K562 (cell line): ENCODE results near the gene TFAM. TPM values are rescaled to one million over a fixed set of nuclear protein-coding genes. Genes with fewer than 3 reads are reported as not detected.

Experiments
- ATAC-seq: fragments of 200-7000 bp; cut with Tn5 transposase; 3 replicates; pipeline ENCODE4 v1.9.1; 2020; ENCODE audit warnings: moderate library complexity
- BruUV-seq: library from RNA; stranded (reverse); fragments of 400-500 nt; replicated peaks from 2 replicates; lab custom pipeline; 2021; lab: Mats Ljungman, UMichigan
- CTCF ChIA-PET: fragments of 300-600 bp; formaldehyde crosslinking; extraction: SDS; loops from one replicate; lab custom pipeline; 2021; ENCODE audit warnings: low intra/inter-chr PET ratio; lab: Yijun Ruan, JAX
- POLR2A ChIA-PET: fragments of 300-600, 350-650 bp; sonication (Branson Sonifier 250); formaldehyde crosslinking; extraction: SDS; loops from one replicate; lab custom pipeline; 2021; ENCODE audit warnings: antibody characterized with exemption, inconsistent platforms; lab: Yijun Ruan, JAX
- DNase-seq, 4 experiments: peaks; one replicate each; pipeline versions ENCODE4 v3.0.0 to v3.0.0-alpha.2; 2011 to 2018; ENCODE audit warnings: low spot score in 3 of 4, mixed read lengths in 3 of 4; ENCODE audit errors: extremely low read depth in 1 of 4
- FAIRE-seq: peaks from 2 replicates; lab custom pipeline; 2011; peaks lifted over from hg19 to GRCh38; lab: Jason Lieb, UNC
- H2AFZ ChIP-seq: 2 replicates; pipeline ENCODE4 v1.6.0; 2011; ENCODE audit warnings: low read depth, low read length, control low read depth, inconsistent platforms
- H3K27ac ChIP-seq: fragments of 200-600 bp; 3 replicates; pipeline ENCODE4 v1.8.0; 2011; ENCODE audit warnings: low read depth, mild to moderate bottlenecking, control low read depth, inconsistent platforms, low read length, moderate library complexity, mixed read lengths; ENCODE audit errors: extremely low read depth
- H3K27me3 ChIP-seq, 2 experiments: fragments of 300-600 bp in 1 of 2; 2 replicates in 1 of 2; 3 replicates in 1 of 2; pipeline versions ENCODE4 v1.6.0 to v1.8.0; 2011; ENCODE audit warnings: inconsistent platforms in 2 of 2, low read length in 2 of 2, mild to moderate bottlenecking in 1 of 2, mixed read lengths in 1 of 2, moderate library complexity in 1 of 2; ENCODE audit not compliant: control insufficient read depth in 2 of 2, insufficient read depth in 2 of 2
- H3K36me3 ChIP-seq: fragments of 300-600 bp; 3 replicates; pipeline ENCODE4 v1.8.0; 2011; ENCODE audit warnings: mild to moderate bottlenecking, low read length, inconsistent platforms; ENCODE audit not compliant: control insufficient read depth, insufficient read depth
- H3K4me1 ChIP-seq, 2 experiments: fragments of 200-600 bp in 1 of 2; replicated peaks in 1 of 2; 2 replicates in 1 of 2; 3 replicates in 1 of 2; pipeline versions ENCODE4 v1.5.1 to v1.8.0; 2011; ENCODE audit warnings: inconsistent platforms in 2 of 2, low read length in 2 of 2, mild to moderate bottlenecking in 1 of 2, mixed read lengths in 1 of 2, moderate library complexity in 1 of 2; ENCODE audit not compliant: control insufficient read depth in 2 of 2, insufficient read depth in 2 of 2
- H3K4me2 ChIP-seq: 2 replicates; pipeline ENCODE4 v1.6.1; 2011; ENCODE audit warnings: low read length, control low read depth, inconsistent platforms, mixed read lengths; ENCODE audit not compliant: insufficient read depth
- H3K4me3 ChIP-seq: fragments of 200-600 bp; sonication (generic), shearing (Covaris generic); 2 replicates; pipeline ENCODE4 v1.5.1; 2016; ENCODE audit warnings: control low read depth, inconsistent platforms
- H3K79me2 ChIP-seq: fragments of 200-600 bp; 3 replicates; pipeline ENCODE4 v1.8.0; 2011; ENCODE audit warnings: low read length, inconsistent platforms; ENCODE audit not compliant: control insufficient read depth, insufficient read depth
- H3K9ac ChIP-seq, 2 experiments: 2 replicates each; pipeline versions ENCODE4 v1.6.0 to v1.6.1; 2011; ENCODE audit warnings: low read depth in 2 of 2, low read length in 2 of 2, control low read depth in 1 of 2, inconsistent platforms in 1 of 2, mild to moderate bottlenecking in 1 of 2, mixed read lengths in 1 of 2; ENCODE audit not compliant: insufficient read depth in 1 of 2
- H3K9me1 ChIP-seq: one replicate; pipeline ENCODE4 v1.6.0; 2011; ENCODE audit warnings: inconsistent platforms, mild to moderate bottlenecking, low read length, moderate library complexity; ENCODE audit not compliant: control insufficient read depth, insufficient read depth
- H3K9me3 ChIP-seq: replicated peaks from 2 replicates; pipeline ENCODE4 v1.5.1; 2011; ENCODE audit warnings: low read depth, low read length, inconsistent platforms; ENCODE audit not compliant: control insufficient read depth, insufficient read depth
- H4K20me1 ChIP-seq: replicated peaks from 2 replicates; pipeline ENCODE4 v1.6.1; 2011; ENCODE audit warnings: low read length, inconsistent platforms, mixed read lengths; ENCODE audit not compliant: control insufficient read depth, insufficient read depth
- ATF3 ChIP-seq, 2 experiments: fragments of 450-650 bp in 1 of 2; sonication (generic) in 1 of 2; formaldehyde crosslinking in 1 of 2; IDR thresholded peaks in 1 of 2; conservative IDR thresholded peaks in 1 of 2; 2 replicates each; pipeline versions ENCODE4 v1.6.1 to v1.8.1; 2016 to 2023; ENCODE audit warnings: mild to moderate bottlenecking in 2 of 2, moderate library complexity in 2 of 2, inconsistent platforms in 1 of 2, missing genetic modification reagents in 1 of 2
- CCAR2 ChIP-seq: fragments of 200-400 bp; formaldehyde crosslinking; IDR thresholded peaks from 2 replicates; pipeline ENCODE4 v1.6.1; 2017; ENCODE audit warnings: mild to moderate bottlenecking, low read depth, low read length
- CSDE1 ChIP-seq, 2 experiments: fragments of 450-650 bp; IDR thresholded peaks; 2 replicates each; pipeline ENCODE4 v1.6.1; 2016; ENCODE audit warnings: mild to moderate bottlenecking in 1 of 2
- HIVEP1 ChIP-seq: fragments of 250-450 bp; sonication (Bioruptor Pico); IDR thresholded peaks from 2 replicates; pipeline ENCODE4 v1.4.0; 2020; ENCODE audit warnings: mild to moderate bottlenecking
- MAFF ChIP-seq: IDR thresholded peaks from 2 replicates; pipeline ENCODE4 v1.6.1; 2012; ENCODE audit warnings: low read length, improper control_type of control experiment
- MAFG ChIP-seq: fragments of 450-650 bp; conservative IDR thresholded peaks from 2 replicates; pipeline ENCODE4 v1.6.1; 2016; ENCODE audit warnings: missing genetic modification characterization, missing compliant biosample characterization
- MED1 ChIP-seq: sonication (generic); formaldehyde crosslinking; IDR thresholded peaks from 2 replicates; pipeline ENCODE4 v1.8.1; 2023; ENCODE audit warnings: missing genetic modification reagents, borderline replicate concordance
- MXD1 ChIP-seq: fragments of 250-450 bp; sonication (Bioruptor Pico); IDR thresholded peaks from 2 replicates; pipeline ENCODE4 v1.8.0; 2021; ENCODE audit warnings: borderline replicate concordance, mild to moderate bottlenecking, moderate library complexity; ENCODE audit not compliant: poor library complexity, severe bottlenecking
- PTTG1 ChIP-seq: fragments of 450-650 bp; IDR thresholded peaks from 2 replicates; pipeline ENCODE4 v1.6.1; 2016; ENCODE audit warnings: low read depth, mild to moderate bottlenecking, missing genetic modification characterization, missing compliant biosample characterization
- RFX5 ChIP-seq: IDR thresholded peaks from 2 replicates; pipeline ENCODE4 v1.6.1; 2011; ENCODE audit warnings: low read depth, mild to moderate bottlenecking, improper control_type of control experiment, low read length
- RNF219 ChIP-seq: fragments of 250-450 bp; sonication (Bioruptor Pico); IDR thresholded peaks from 2 replicates; pipeline ENCODE4 v1.5.0; 2022; ENCODE audit warnings: mild to moderate bottlenecking
- SMARCA4 ChIP-seq: fragments of 450-650 bp; IDR thresholded peaks from 2 replicates; pipeline ENCODE4 v1.6.1; 2016
- SPI1 ChIP-seq: IDR thresholded peaks from 2 replicates; pipeline ENCODE4 v1.6.1; 2011; ENCODE audit warnings: low read depth, low read length, control low read depth, borderline replicate concordance
- TBP ChIP-seq: optimal IDR thresholded peaks from 2 replicates; pipeline ENCODE3; 2011; ENCODE audit warnings: low read depth, low read length, improper control_type of control experiment
- TEAD1 ChIP-seq, 2 experiments: fragments of 450-650 bp in 1 of 2; sonication (generic) in 1 of 2; formaldehyde crosslinking; IDR thresholded peaks; 2 replicates each; pipeline versions ENCODE4 v1.4.0 to v1.8.0; 2020 to 2022; ENCODE audit warnings: mild to moderate bottlenecking in 2 of 2, missing genetic modification reagents in 1 of 2
- YY1 ChIP-seq, 3 experiments: IDR thresholded peaks; 2 replicates each; pipeline ENCODE4 v1.6.1; 2011; ENCODE audit warnings: low read length in 2 of 3, mild to moderate bottlenecking in 2 of 3, moderate library complexity in 2 of 3, borderline replicate concordance in 1 of 3, control low read depth in 1 of 3, low read depth in 1 of 3; ENCODE audit not compliant: insufficient read depth in 3 of 3, insufficient replicate concordance in 2 of 3, control insufficient read depth in 1 of 3, insufficient read length in 1 of 3; ENCODE audit errors: extremely low read depth in 1 of 3
- ZFP36 ChIP-seq: fragments of 150-350 bp; IDR thresholded peaks from 2 replicates; pipeline ENCODE4 v1.6.1; 2018; ENCODE audit warnings: low read length, low read depth; ENCODE audit not compliant: partially characterized antibody
- ZNF586 ChIP-seq: fragments of 450-650 bp; formaldehyde crosslinking; conservative IDR thresholded peaks from 2 replicates; pipeline ENCODE4 v1.4.0; 2020; ENCODE audit warnings: mild to moderate bottlenecking, moderate library complexity
- WGBS: fragments of 100-300 bp; shearing (Covaris generic); methylation state at CpG from one replicate; pipeline ENCODE4 v1.1.6; 2016; ENCODE audit warnings: low coverage, mixed read lengths; ENCODE audit not compliant: insufficient coverage; ENCODE audit errors: missing lambda C conversion rate; 5-methylcytosine and 5-hydroxymethylcytosine counted together
- in situ Hi-C: fragments of 300-500 bp; cut with MboI; formaldehyde crosslinking; loops from 4 replicates; pipeline ENCODE4 v1.15.0; 2018; ENCODE audit warnings: inconsistent platforms, mixed read lengths
- intact Hi-C: fragments of 100-400 bp; cut with micrococcal nuclease; formaldehyde crosslinking; loops from 2 replicates; pipeline ENCODE4 v1.14.2; 2022
- polyA plus RNA-seq, 8 experiments: library from polyadenylated mRNA; depleted of rRNA in 4 of 8; stranded (reverse) in 5 of 8; unstranded in 3 of 8; fragments of >200 nt; fragmentation: Nextera tagmentation in 2 of 8; fragmentation: Illumina TruSeq in 1 of 8; extraction: Ambion mirVana in 2 of 8; extraction: Trizol in 1 of 8; gene quantifications; 2 replicates each; pipeline versions ENCODE4 v1.2.1 to v1.2.3, GENCODE V29; 2011 to 2014; ENCODE audit warnings: inconsistent platforms in 1 of 8, missing spikeins in 1 of 8
- total RNA-seq, 7 experiments: library from RNA; depleted of rRNA in 6 of 7; stranded (reverse); fragments of >200 nt in 6 of 7; fragmentation: Illumina TruSeq in 2 of 7; extraction: Trizol in 2 of 7; gene quantifications; 2 replicates each; pipeline versions ENCODE4 v1.2.1 to v1.2.3, GENCODE V29; 2011 to 2021; ENCODE audit warnings: low replicate concordance in 1 of 7

Gene TFAM
- total and polyA plus RNA-seq, 9 of the 15 experiments (the other 6 are each of a cell fraction or from before 2014, with no cell fraction given), result 74.3 to 227 (median 155) TPM

GRCh38 chr10:58439632-58440364 lies 54.6 kb downstream of the TFAM start (continued):
- TF ChIP-seq MAFG, result peak; percentile 58; the same call in 1 of the 2 replicates
- peak; percentile 79; the same call in 1 of the 2 replicates for TF ChIP-seq SPI1
- no peak for TF ChIP-seq CCAR2
- TF ChIP-seq PTTG1 (tag), result no peak
- TF ChIP-seq HIVEP1, result no peak
- TF ChIP-seq SMARCA4, result no peak
- TF ChIP-seq MED1 (CRISPR knock-in tag), result no peak

GRCh38 chr10:58440484-58440883 lies 55.3 kb downstream of the TFAM start:
- Histone ChIP-seq H3K79me2 (no peaks in the 10 kb centered on the region), H3K27me3 (no peaks in the 10 kb centered on the region), H2AFZ (no peak overlapping the region), H3K4me3 (no peak overlapping the region), H3K36me3 (no peaks in the 10 kb centered on the region), H4K20me1 (no peaks in the 10 kb centered on the region), H3K27ac (no peak overlapping the region), H3K4me2 (no peak overlapping the region), H3K9ac (no peak overlapping the region), H3K9me1 (no peaks in the 10 kb centered on the region), H3K4me1 (no peaks in the 10 kb centered on the region), H3K9me3 (no peaks in the 10 kb centered on the region)
- intact Hi-C loops (no loop called here), in situ Hi-C loops (no loop called here)
- ChIA-PET CTCF (no interaction called here), POLR2A (no interaction called here)
- no peak for ATAC-seq
- WGBS, result 0% methylated on average over 1 of the region's 1 CpG
- FAIRE-seq, result no peak
- no TSS peak for BruUV-seq
- no peak for DNase-seq
- no peak for TF ChIP-seq CSDE1 (IDR thresholded peaks at IDR 0.05)
- no peak for TF ChIP-seq MXD1 (CRISPR knock-in tag)
- no peak for TF ChIP-seq ATF3 (IDR thresholded peaks at IDR 0.05)
- TF ChIP-seq ATF3 (CRISPR knock-in tag; conservative IDR thresholded peaks at IDR 0.05), result no peak
- no peak for TF ChIP-seq RNF219
- no peak for TF ChIP-seq MAFF
- no peak for TF ChIP-seq ZFP36
- TF ChIP-seq YY1 (IDR thresholded peaks at IDR 0.05; ENCODE audit: borderline replicate concordance in 1 of 3, control insufficient read depth in 1 of 3, extremely low read depth in 1 of 3, insufficient read depth in 3 of 3, insufficient read length in 1 of 3, insufficient replicate concordance in 2 of 3, low read depth in 1 of 3, low read length in 2 of 3), result no peak
- no peak for TF ChIP-seq RFX5
- TF ChIP-seq ZNF586 (CRISPR knock-in tag), result no peak
- TF ChIP-seq TEAD1 (CRISPR knock-in tag; IDR thresholded peaks at IDR 0.05), result no peak
- TF ChIP-seq TBP, result no peak
